HCT116 (cell line): ENCODE measurements around the gene CDC42BPA. TPM values are rescaled to one million over a fixed set of nuclear protein-coding genes. Genes with fewer than 3 reads are reported as not detected.

Experiments
- ATAC-seq: fragments of 200-7000 bp; cut with Tn5 transposase; 2 replicates; pipeline ENCODE4 v1.9.1; 2020; ENCODE audit warnings: mild to moderate bottlenecking, moderate library complexity
- BruUV-seq: library from RNA; stranded (reverse); fragments of 400-500 nt; replicated peaks from 2 replicates; lab custom pipeline; 2021; lab: Mats Ljungman, UMichigan
- CTCF ChIA-PET: fragments of 300-600 bp; sonication (Branson Sonifier 250); formaldehyde crosslinking; loops from one replicate; lab custom pipeline; 2021; ENCODE audit warnings: antibody characterized with exemption; lab: Charles Lee
- POLR2A ChIA-PET: fragments of 300-600, 350-600 bp; sonication (Branson Sonifier 250); formaldehyde crosslinking; loops from one replicate; lab custom pipeline; 2021; ENCODE audit warnings: antibody characterized with exemption; lab: Charles Lee
- RAD21 ChIA-PET, 2 experiments: fragments of 300-600 bp; sonication (Branson Sonifier 250); formaldehyde crosslinking; loops; one replicate each; lab custom pipeline; 2023; ENCODE audit warnings: low total read pairs in 2 of 2; ENCODE audit not compliant: uncharacterized antibody in 2 of 2, unreplicated experiment in 2 of 2, low non-redundant PET in 1 of 2; lab: Charles Lee
- DNase-seq: peaks from one replicate; pipeline ENCODE4 v3.0.0-alpha.2; 2010; ENCODE audit warnings: low read depth, low spot score
- H2AFZ ChIP-seq: fragments of 200-600 bp; shearing (Covaris generic), sonication (generic); 2 replicates; pipeline ENCODE4 v1.6.1; 2017; ENCODE audit warnings: low read depth, mixed run types, mixed read lengths, antibody characterized with exemption, low read length; ENCODE audit not compliant: poor library complexity, severe bottlenecking
- H3K27ac ChIP-seq: 2 replicates; pipeline ENCODE4 v1.5.1; 2012; ENCODE audit warnings: low read depth, low read length
- H3K27me3 ChIP-seq: fragments of 200-600 bp; sonication (generic); 2 replicates; pipeline ENCODE4 v1.6.1; 2016; ENCODE audit warnings: mixed run types, low read length, mixed read lengths; ENCODE audit not compliant: insufficient read depth
- H3K36me3 ChIP-seq, 2 experiments: fragments of 200-500 bp in 1 of 2; fragments of 200-600 bp in 1 of 2; sonication (Bioruptor generic) in 1 of 2; sonication (generic) in 1 of 2; 2 replicates each; pipeline versions ENCODE4 v1.5.1 to v1.6.1; 2014 to 2016; ENCODE audit warnings: low read length in 2 of 2, inconsistent platforms in 1 of 2, mixed read lengths in 1 of 2, mixed run types in 1 of 2; ENCODE audit not compliant: insufficient read depth in 2 of 2, control insufficient read depth in 1 of 2
- H3K4me1 ChIP-seq, 2 experiments: fragments of 200-600 bp in 1 of 2; sonication (generic) in 1 of 2; 2 replicates each; pipeline versions ENCODE4 v1.5.1 to v1.6.1; 2012 to 2017; ENCODE audit warnings: low read length in 2 of 2, inconsistent platforms in 1 of 2, mild to moderate bottlenecking in 1 of 2, mixed read lengths in 1 of 2, mixed run types in 1 of 2, moderate library complexity in 1 of 2; ENCODE audit not compliant: insufficient read depth in 2 of 2, control insufficient read depth in 1 of 2
- H3K4me2 ChIP-seq: fragments of 200-600 bp; sonication (generic); 2 replicates; pipeline ENCODE4 v1.6.1; 2017; ENCODE audit warnings: mixed run types, low read length, mixed read lengths
- H3K4me3 ChIP-seq, 2 experiments: fragments of 200-600 bp in 1 of 2; sonication (generic) in 1 of 2; replicated peaks in 1 of 2; 2 replicates each; pipeline ENCODE4 v1.5.1; 2011 to 2016; ENCODE audit warnings: low read length in 2 of 2, control low read depth in 1 of 2, low read depth in 1 of 2, mild to moderate bottlenecking in 1 of 2, mixed read lengths in 1 of 2, mixed run types in 1 of 2
- H3K79me2 ChIP-seq: fragments of 200-600 bp; sonication (generic); 2 replicates; pipeline ENCODE4 v1.6.1; 2017; ENCODE audit warnings: mild to moderate bottlenecking, mixed run types, low read length, moderate library complexity, mixed read lengths; ENCODE audit not compliant: insufficient read depth
- H3K9ac ChIP-seq: fragments of 200-600 bp; sonication (generic); 2 replicates; pipeline ENCODE4 v1.6.1; 2016; ENCODE audit warnings: low read length, mixed read lengths
- H3K9me2 ChIP-seq: fragments of 200-600 bp; sonication (generic), shearing (Covaris generic); 2 replicates; pipeline ENCODE4 v1.6.1; 2017; ENCODE audit warnings: mixed run types, mild to moderate bottlenecking, moderate library complexity; ENCODE audit not compliant: insufficient read depth
- H3K9me3 ChIP-seq, 2 experiments: fragments of 200-500 bp in 1 of 2; fragments of 200-600 bp in 1 of 2; sonication (Bioruptor generic) in 1 of 2; sonication (generic) in 1 of 2; 2 replicates each; pipeline ENCODE4 v1.6.1; 2014 to 2017; ENCODE audit warnings: low read length in 2 of 2, mixed read lengths in 2 of 2, inconsistent platforms in 1 of 2, low read depth in 1 of 2, mild to moderate bottlenecking in 1 of 2, mixed run types in 1 of 2, moderate library complexity in 1 of 2; ENCODE audit not compliant: control insufficient read depth in 1 of 2, insufficient read depth in 1 of 2
- H4K20me1 ChIP-seq: fragments of 200-600 bp; sonication (generic), shearing (Covaris generic); 2 replicates; pipeline ENCODE4 v1.6.1; 2017; ENCODE audit warnings: mixed run types, mild to moderate bottlenecking, moderate library complexity; ENCODE audit not compliant: insufficient read depth
- ATF3 ChIP-seq: IDR thresholded peaks from 2 replicates; pipeline ENCODE4 v1.6.1; 2012
- CBX3 ChIP-seq: IDR thresholded peaks from 2 replicates; pipeline ENCODE4 v1.6.1; 2012; ENCODE audit warnings: low read depth
- CEBPB ChIP-seq: IDR thresholded peaks from 2 replicates; pipeline ENCODE4 v1.6.1; 2012; ENCODE audit warnings: low read depth
- CTCF ChIP-seq, 3 experiments: fragments of 200-600 bp in 1 of 3; sonication (generic) in 1 of 3; IDR thresholded peaks in 2 of 3; conservative IDR thresholded peaks in 1 of 3; 2 replicates each; pipeline ENCODE4 v1.5.1; 2012 to 2017; ENCODE audit warnings: low read depth in 2 of 3, low read length in 2 of 3, antibody characterized with exemption in 1 of 3, borderline replicate concordance in 1 of 3, control low read depth in 1 of 3, mild to moderate bottlenecking in 1 of 3, mixed read lengths in 1 of 3, mixed run types in 1 of 3, moderate library complexity in 1 of 3; ENCODE audit not compliant: insufficient read depth in 1 of 3
- EGR1 ChIP-seq: IDR thresholded peaks from 2 replicates; pipeline ENCODE4 v1.6.1; 2012; ENCODE audit warnings: low read depth
- ELF1 ChIP-seq: IDR thresholded peaks from 2 replicates; pipeline ENCODE4 v1.6.1; 2012; ENCODE audit warnings: low read depth, borderline replicate concordance
- EZH2 ChIP-seq: fragments of 200-600 bp; sonication (generic); IDR thresholded peaks from 2 replicates; pipeline ENCODE4 v1.6.1; 2017; ENCODE audit warnings: antibody characterized with exemption, mixed run types
- EZH2phosphoT487 ChIP-seq: fragments of 200-600 bp; IDR thresholded peaks from 2 replicates; pipeline ENCODE4 v1.6.1; 2018; ENCODE audit warnings: antibody characterized with exemption, borderline replicate concordance
- FOSL1 ChIP-seq: IDR thresholded peaks from 2 replicates; pipeline ENCODE4 v1.6.1; 2012; ENCODE audit warnings: low read depth
- JUND ChIP-seq: IDR thresholded peaks from 2 replicates; pipeline ENCODE4 v1.6.1; 2012
- MAX ChIP-seq: IDR thresholded peaks from 2 replicates; pipeline ENCODE4 v1.6.1; 2012
- POLR2AphosphoS5 ChIP-seq: IDR thresholded peaks from 2 replicates; pipeline ENCODE4 v1.6.1; 2011; ENCODE audit warnings: mild to moderate bottlenecking, low read depth, low read length, moderate library complexity
- RAD21 ChIP-seq: IDR thresholded peaks from 2 replicates; pipeline ENCODE4 v1.6.1; 2012; ENCODE audit warnings: low read depth, mild to moderate bottlenecking
- REST ChIP-seq: IDR thresholded peaks from 2 replicates; pipeline ENCODE4 v1.6.1; 2012; ENCODE audit warnings: low read depth
- SIN3A ChIP-seq: IDR thresholded peaks from 2 replicates; pipeline ENCODE4 v1.6.1; 2012; ENCODE audit warnings: low read depth
- SP1 ChIP-seq: IDR thresholded peaks from 2 replicates; pipeline ENCODE4 v1.6.1; 2012; ENCODE audit warnings: low read depth
- SRF ChIP-seq: IDR thresholded peaks from 2 replicates; pipeline ENCODE4 v1.6.1; 2012; ENCODE audit warnings: low read depth
- TCF7L2 ChIP-seq: IDR thresholded peaks from 2 replicates; pipeline ENCODE4 v1.7.0; 2011; ENCODE audit warnings: borderline replicate concordance, inconsistent platforms; ENCODE audit not compliant: insufficient read depth, insufficient read length; ENCODE audit errors: extremely low read depth
- ZBTB33 ChIP-seq: IDR thresholded peaks from 2 replicates; pipeline ENCODE4 v1.6.1; 2011; ENCODE audit warnings: mild to moderate bottlenecking, low read length, moderate library complexity; ENCODE audit not compliant: insufficient replicate concordance; ENCODE audit errors: extremely low read depth
- ZNF274 ChIP-seq: fragments of 200-500 bp; sonication (Bioruptor generic); IDR thresholded peaks from 2 replicates; pipeline ENCODE4 v1.6.1; 2014; ENCODE audit warnings: mild to moderate bottlenecking, low read depth, low read length, inconsistent platforms
- intact Hi-C: fragments of 100-400 bp; cut with micrococcal nuclease; formaldehyde crosslinking; loops from 2 replicates; pipeline ENCODE4 v1.10.0; 2022
- total RNA-seq: library from RNA; stranded (reverse); gene quantifications from one replicate; pipeline ENCODE4 v1.2.1, GENCODE V29; 2021; ENCODE audit not compliant: unreplicated experiment

Gene CDC42BPA
- total RNA-seq, 1 experiment from 2014 or later = 44.0 TPM

- H3K27me3 ChIP-seq = no peaks in the 10 kb centered on the region
- BruUV-seq = no TSS peak
- H3K4me3 ChIP-seq = no peak overlapping the region
- POLR2A ChIA-PET = no interaction called here
- TF ChIP-seq REST (no peak), ATF3 (no peak), EZH2 (no peak), EZH2phosphoT487 (no peak), EGR1 (no peak), ZBTB33 (no peak), JUND (no peak), MAX (no peak), SRF (no peak), ELF1 (no peak), CEBPB (no peak), ZNF274 (no peak), TCF7L2 (no peak), CBX3 (no peak), CTCF (IDR thresholded peaks at IDR 0.05 in 2 of 3, conservative IDR thresholded peaks at IDR 0.05 in 1 of 3; ENCODE audit: borderline replicate concordance in 1 of 3, insufficient read depth in 1 of 3, low read depth in 2 of 3, low read length in 2 of 3) (no peak), SIN3A (no peak), FOSL1 (no peak), SP1 (no peak), POLR2AphosphoS5 (no peak), RAD21 (no peak)
- intact Hi-C loops = no loop called here
- H2AFZ ChIP-seq = no peak overlapping the region
- DNase-seq = no peak
- RAD21 ChIA-PET = no interaction called here
- H3K27ac ChIP-seq = no peak overlapping the region
- no peaks in the 10 kb centered on the region for H3K9me3 ChIP-seq
- CTCF ChIA-PET = no interaction called here
- H3K36me3 ChIP-seq = no peaks in the 10 kb centered on the region
- H3K79me2 ChIP-seq = peaks cover 13% of the 10 kb centered on the region; the same call in 1 of the 2 replicates
- ATAC-seq = no peak
- no peaks in the 10 kb centered on the region for H4K20me1 ChIP-seq
- H3K4me2 ChIP-seq = no peak overlapping the region
- H3K4me1 ChIP-seq = peaks cover 0 to 6% of the 10 kb centered on the region in 2 experiments; a peak in 2 of 4 replicates
- no peak overlapping the region for H3K9ac ChIP-seq
- no peaks in the 10 kb centered on the region for H3K9me2 ChIP-seq
Measured at GRCh38 chr1:226946841-226947240, 371.5 kb downstream of the CDC42BPA start.
